Ectodermal cell (in vitro differentiated cells): ENCODE measurements around the gene BCDIN3D.
"Not testable (repeated sequence)": the region's sequence is repeated elsewhere in the genome, so short reads cannot be mapped to it uniquely, and the experiment has no call there.

Source experiments
- H3K27ac ChIP-seq: 2 replicates; pipeline ENCODE4 v1.7.0; 2013; ENCODE audit warnings: mild to moderate bottlenecking, low read depth, low read length; ENCODE audit not compliant: insufficient read depth, poor library complexity, severe bottlenecking
- H3K27me3 ChIP-seq: 2 replicates; pipeline ENCODE4 v1.7.0; 2013; ENCODE audit warnings: mild to moderate bottlenecking, low read length; ENCODE audit not compliant: insufficient read depth, control insufficient read depth, poor library complexity, severe bottlenecking
- H3K36me3 ChIP-seq: one replicate; pipeline ENCODE4 v1.7.0; 2013; ENCODE audit warnings: low read length; ENCODE audit not compliant: control insufficient read depth, insufficient read depth
- H3K4me1 ChIP-seq: one replicate; pipeline ENCODE4 v1.7.0; 2013; ENCODE audit warnings: low read length; ENCODE audit not compliant: control insufficient read depth, insufficient read depth
- H3K4me3 ChIP-seq: 2 replicates; pipeline ENCODE4 v1.7.0; 2013; ENCODE audit warnings: low read depth, low read length, control low read depth; ENCODE audit not compliant: insufficient read depth
- H3K9me3 ChIP-seq: 2 replicates; pipeline ENCODE4 v1.7.0; 2013; ENCODE audit warnings: mild to moderate bottlenecking, low read length, moderate library complexity; ENCODE audit not compliant: control insufficient read depth
- WGBS, 2 experiments: methylation state at CpG; one replicate each; pipeline ENCODE4 v1.1.7; 2013; ENCODE audit warnings: missing lambda C conversion rate in 2 of 2; 5-methylcytosine and 5-hydroxymethylcytosine counted together

The BCDIN3D gene

GRCh38 chr12:49876070-49876469 is 33.2 kb upstream of the BCDIN3D start:
- Histone ChIP-seq H3K27ac (no peak overlapping the region), H3K9me3 (no peaks in the 10 kb centered on the region), H3K27me3 (no peaks in the 10 kb centered on the region), H3K36me3 (no peaks in the 10 kb centered on the region), H3K4me3 (no peak overlapping the region), H3K4me1 (no peaks in the 10 kb centered on the region)
- 93% methylated on average over 3 of the region's 3 CpGs for WGBS, 2 experiments

GRCh38 chr12:49875115-49875720 is 32.3 kb upstream of the BCDIN3D start:
- 95% methylated on average over 9 of the region's 9 CpGs for WGBS, 2 experiments
- no peaks in the 10 kb centered on the region for H3K27me3 ChIP-seq
- no peaks in the 10 kb centered on the region for H3K36me3 ChIP-seq
- H3K4me1 ChIP-seq, result no peaks in the 10 kb centered on the region
- no peak overlapping the region for H3K4me3 ChIP-seq
- H3K27ac ChIP-seq, result no peak overlapping the region
- H3K9me3 ChIP-seq, result no peaks in the 10 kb centered on the region

GRCh38 chr12:49874142-49874897 is 31.4 kb upstream of the BCDIN3D start:
- H3K27me3 ChIP-seq, result no peaks in the 10 kb centered on the region
- 83 to 85% methylated on average over 12 of the region's 12 CpGs for WGBS, 2 experiments

GRCh38 chr12:49873361-49873934 is 30.5 kb upstream of the BCDIN3D start:
- 91 to 92% methylated on average over 3 of the region's 3 CpGs for WGBS, 2 experiments

More at GRCh38 chr12:49874142-49874897, 31.4 kb upstream of the BCDIN3D start:
- no peaks in the 10 kb centered on the region for H3K9me3 ChIP-seq
- H3K4me1 ChIP-seq, result no peaks in the 10 kb centered on the region
- H3K27ac ChIP-seq, result no peak overlapping the region
- no peaks in the 10 kb centered on the region for H3K36me3 ChIP-seq
- no peak overlapping the region for H3K4me3 ChIP-seq

GRCh38 chr12:49872781-49873181 is 29.9 kb upstream of the BCDIN3D start:
- 85% methylated on average over 6 of the region's 6 CpGs for WGBS, 2 experiments
- no peak overlapping the region for H3K4me3 ChIP-seq
- H3K9me3 ChIP-seq, result no peaks in the 10 kb centered on the region
- H3K4me1 ChIP-seq, result no peaks in the 10 kb centered on the region
- no peaks in the 10 kb centered on the region for H3K36me3 ChIP-seq
- H3K27ac ChIP-seq, result no peak overlapping the region
- peaks cover 5% of the 10 kb centered on the region for H3K27me3 ChIP-seq

More at GRCh38 chr12:49873361-49873934, 30.5 kb upstream of the BCDIN3D start:
- H3K27ac ChIP-seq, result no peak overlapping the region
- no peaks in the 10 kb centered on the region for H3K4me1 ChIP-seq
- no peak overlapping the region for H3K4me3 ChIP-seq
- no peaks in the 10 kb centered on the region for H3K27me3 ChIP-seq
- H3K36me3 ChIP-seq, result no peaks in the 10 kb centered on the region
- no peaks in the 10 kb centered on the region for H3K9me3 ChIP-seq

GRCh38 chr12:49872381-49872780 is 29.5 kb upstream of the BCDIN3D start:
- WGBS, 2 experiments, result 93 to 94% methylated on average over 5 of the region's 5 CpGs
- Histone ChIP-seq H3K27me3 (peaks cover 5% of the 10 kb centered on the region), H3K36me3 (no peaks in the 10 kb centered on the region), H3K4me1 (no peaks in the 10 kb centered on the region), H3K9me3 (no peaks in the 10 kb centered on the region), H3K27ac (no peak overlapping the region), H3K4me3 (no peak overlapping the region)

- not testable (repeated sequence) for H3K27ac ChIP-seq, H3K4me3 ChIP-seq, H3K9me3 ChIP-seq, H3K36me3 ChIP-seq, H3K27me3 ChIP-seq, H3K4me1 ChIP-seq
- 92 to 95% methylated on average over 8 of the region's 8 CpGs for WGBS, 2 experiments
These were observed 28.9 kb upstream of the BCDIN3D start for GRCh38 chr12:49871811-49872251.

GRCh38 chr12:49871263-49871561 is 28.3 kb upstream of the BCDIN3D start:
- Histone ChIP-seq H3K4me1 (no peaks in the 10 kb centered on the region), H3K4me3 (no peak overlapping the region), H3K9me3 (no peaks in the 10 kb centered on the region), H3K27me3 (peaks cover 5% of the 10 kb centered on the region), H3K27ac (no peak overlapping the region), H3K36me3 (no peaks in the 10 kb centered on the region)
- 89% methylated on average over 4 of the region's 4 CpGs for WGBS, 2 experiments

GRCh38 chr12:49870501-49871262 is 27.8 kb upstream of the BCDIN3D start:
- H3K9me3 ChIP-seq, result no peaks in the 10 kb centered on the region
- no peaks in the 10 kb centered on the region for H3K36me3 ChIP-seq
- no peak overlapping the region for H3K27ac ChIP-seq
- H3K4me3 ChIP-seq, result no peak overlapping the region
- WGBS, 2 experiments, result 93 to 95% methylated on average over 11 of the region's 11 CpGs
- H3K27me3 ChIP-seq, result peaks cover 5% of the 10 kb centered on the region
- no peaks in the 10 kb centered on the region for H3K4me1 ChIP-seq
